SK-N-SH treated with all-trans-retinoic acid at 6 μM for 48 hours (cell line): ENCODE measurements around the gene CCT2.

Experiments used
- ATAC-seq: fragments of 200-7000 bp; cut with Tn5 transposase; 3 replicates; pipeline ENCODE4 v1.9.1; 2020; ENCODE audit warnings: mild to moderate bottlenecking, moderate library complexity
- CREB5 ChIP-seq: fragments of 250-450 bp; sonication (Bioruptor Pico); IDR thresholded peaks from 2 replicates; pipeline ENCODE4 v1.5.1; 2020; ENCODE audit warnings: low read depth, mild to moderate bottlenecking, moderate library complexity
- CSDC2 ChIP-seq: fragments of 250-450 bp; sonication (Bioruptor Pico); IDR thresholded peaks from 2 replicates; pipeline ENCODE4 v1.5.0; 2020; ENCODE audit warnings: mild to moderate bottlenecking, moderate library complexity
- ESRRG ChIP-seq: fragments of 250-450 bp; sonication (Bioruptor Pico); IDR thresholded peaks from 2 replicates; pipeline ENCODE4 v1.6.1; 2021; ENCODE audit warnings: mild to moderate bottlenecking
- GLIS3 ChIP-seq: fragments of 250-450 bp; sonication (Bioruptor Pico); IDR thresholded peaks from 2 replicates; pipeline ENCODE4 v1.5.0; 2020; ENCODE audit warnings: mild to moderate bottlenecking, moderate library complexity
- ISL1 ChIP-seq: fragments of 250-450 bp; sonication (Bioruptor Pico); IDR thresholded peaks from 2 replicates; pipeline ENCODE4 v2.1.2; 2022; ENCODE audit warnings: mild to moderate bottlenecking, moderate library complexity
- PPARA ChIP-seq: fragments of 250-450 bp; sonication (Bioruptor Pico); IDR thresholded peaks from 2 replicates; pipeline ENCODE4 v1.5.0; 2020; ENCODE audit warnings: mild to moderate bottlenecking, borderline replicate concordance
- SNAI2 ChIP-seq: fragments of 250-450 bp; sonication (Bioruptor Pico); IDR thresholded peaks from 2 replicates; pipeline ENCODE4 v1.5.0; 2020; ENCODE audit warnings: mild to moderate bottlenecking, moderate library complexity
- TCF4 ChIP-seq: fragments of 250-450 bp; sonication (Bioruptor Pico); IDR thresholded peaks from 2 replicates; pipeline ENCODE4 v1.8.0; 2021; ENCODE audit warnings: mild to moderate bottlenecking, moderate library complexity, borderline replicate concordance
- TOX ChIP-seq: fragments of 250-450 bp; sonication (Bioruptor Pico); IDR thresholded peaks from 2 replicates; pipeline ENCODE4 v1.8.0; 2021; ENCODE audit warnings: mild to moderate bottlenecking, moderate library complexity, borderline replicate concordance
- ZC3H10 ChIP-seq: fragments of 250-450 bp; sonication (Bioruptor Pico); IDR thresholded peaks from 2 replicates; pipeline ENCODE4 v1.5.1; 2021; ENCODE audit warnings: mild to moderate bottlenecking, moderate library complexity
- ZFP3 ChIP-seq: fragments of 250-450 bp; sonication (Bioruptor Pico); IDR thresholded peaks from 2 replicates; pipeline ENCODE4 v1.5.0; 2020; ENCODE audit warnings: mild to moderate bottlenecking, moderate library complexity
- ZFP30 ChIP-seq: fragments of 450-650 bp; formaldehyde crosslinking; IDR thresholded peaks from 2 replicates; pipeline ENCODE4 v1.5.0; 2022; ENCODE audit warnings: mild to moderate bottlenecking, moderate library complexity
- ZNF565 ChIP-seq: fragments of 450-650 bp; formaldehyde crosslinking; conservative IDR thresholded peaks from 2 replicates; pipeline ENCODE4 v1.5.0; 2020; ENCODE audit warnings: low read depth, mild to moderate bottlenecking, moderate library complexity
- ZNF70 ChIP-seq: fragments of 450-650 bp; formaldehyde crosslinking; IDR thresholded peaks from 2 replicates; pipeline ENCODE4 v1.5.0; 2020; ENCODE audit warnings: mild to moderate bottlenecking, moderate library complexity
- ZNF8 ChIP-seq: fragments of 450-650 bp; formaldehyde crosslinking; IDR thresholded peaks from 2 replicates; pipeline ENCODE4 v1.5.0; 2020; ENCODE audit warnings: mild to moderate bottlenecking, moderate library complexity
- TF ChIP-seq, protein P1 (sequence below): fragments of 250-450 bp; sonication (Bioruptor Pico); IDR thresholded peaks from 2 replicates; pipeline ENCODE4 v1.8.0; 2020; ENCODE audit warnings: mild to moderate bottlenecking, moderate library complexity, borderline replicate concordance
- TF ChIP-seq, protein P2 (sequence below): fragments of 250-450 bp; sonication (Bioruptor Pico); IDR thresholded peaks from 2 replicates; pipeline ENCODE4 v1.5.1; 2021; ENCODE audit warnings: mild to moderate bottlenecking, moderate library complexity
- TF ChIP-seq, protein P3 (sequence below): fragments of 250-450 bp; sonication (Bioruptor Pico); IDR thresholded peaks from 2 replicates; pipeline ENCODE4 v1.8.0; 2021; ENCODE audit warnings: low read depth, mild to moderate bottlenecking, moderate library complexity, borderline replicate concordance

The CCT2 gene

GRCh38 chr12:69570000-69570516 lies 15.2 kb upstream of the CCT2 start:
- TF ChIP-seq, protein P1, sequence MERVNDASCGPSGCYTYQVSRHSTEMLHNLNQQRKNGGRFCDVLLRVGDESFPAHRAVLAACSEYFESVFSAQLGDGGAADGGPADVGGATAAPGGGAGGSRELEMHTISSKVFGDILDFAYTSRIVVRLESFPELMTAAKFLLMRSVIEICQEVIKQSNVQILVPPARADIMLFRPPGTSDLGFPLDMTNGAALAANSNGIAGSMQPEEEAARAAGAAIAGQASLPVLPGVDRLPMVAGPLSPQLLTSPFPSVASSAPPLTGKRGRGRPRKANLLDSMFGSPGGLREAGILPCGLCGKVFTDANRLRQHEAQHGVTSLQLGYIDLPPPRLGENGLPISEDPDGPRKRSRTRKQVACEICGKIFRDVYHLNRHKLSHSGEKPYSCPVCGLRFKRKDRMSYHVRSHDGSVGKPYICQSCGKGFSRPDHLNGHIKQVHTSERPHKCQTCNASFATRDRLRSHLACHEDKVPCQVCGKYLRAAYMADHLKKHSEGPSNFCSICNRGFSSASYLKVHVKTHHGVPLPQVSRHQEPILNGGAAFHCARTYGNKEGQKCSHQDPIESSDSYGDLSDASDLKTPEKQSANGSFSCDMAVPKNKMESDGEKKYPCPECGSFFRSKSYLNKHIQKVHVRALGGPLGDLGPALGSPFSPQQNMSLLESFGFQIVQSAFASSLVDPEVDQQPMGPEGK (CRISPR knock-in tag): no peak
- TF ChIP-seq ZNF565 (CRISPR knock-in tag): no peak
- TF ChIP-seq, protein P2, sequence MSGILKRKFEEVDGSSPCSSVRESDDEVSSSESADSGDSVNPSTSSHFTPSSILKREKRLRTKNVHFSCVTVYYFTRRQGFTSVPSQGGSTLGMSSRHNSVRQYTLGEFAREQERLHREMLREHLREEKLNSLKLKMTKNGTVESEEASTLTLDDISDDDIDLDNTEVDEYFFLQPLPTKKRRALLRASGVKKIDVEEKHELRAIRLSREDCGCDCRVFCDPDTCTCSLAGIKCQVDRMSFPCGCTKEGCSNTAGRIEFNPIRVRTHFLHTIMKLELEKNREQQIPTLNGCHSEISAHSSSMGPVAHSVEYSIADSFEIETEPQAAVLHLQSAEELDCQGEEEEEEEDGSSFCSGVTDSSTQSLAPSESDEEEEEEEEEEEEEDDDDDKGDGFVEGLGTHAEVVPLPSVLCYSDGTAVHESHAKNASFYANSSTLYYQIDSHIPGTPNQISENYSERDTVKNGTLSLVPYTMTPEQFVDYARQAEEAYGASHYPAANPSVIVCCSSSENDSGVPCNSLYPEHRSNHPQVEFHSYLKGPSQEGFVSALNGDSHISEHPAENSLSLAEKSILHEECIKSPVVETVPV (CRISPR knock-in tag): no peak
- no peak for TF ChIP-seq CREB5 (CRISPR knock-in tag)
- no peak for TF ChIP-seq PPARA (CRISPR knock-in tag)
- TF ChIP-seq, protein P3, sequence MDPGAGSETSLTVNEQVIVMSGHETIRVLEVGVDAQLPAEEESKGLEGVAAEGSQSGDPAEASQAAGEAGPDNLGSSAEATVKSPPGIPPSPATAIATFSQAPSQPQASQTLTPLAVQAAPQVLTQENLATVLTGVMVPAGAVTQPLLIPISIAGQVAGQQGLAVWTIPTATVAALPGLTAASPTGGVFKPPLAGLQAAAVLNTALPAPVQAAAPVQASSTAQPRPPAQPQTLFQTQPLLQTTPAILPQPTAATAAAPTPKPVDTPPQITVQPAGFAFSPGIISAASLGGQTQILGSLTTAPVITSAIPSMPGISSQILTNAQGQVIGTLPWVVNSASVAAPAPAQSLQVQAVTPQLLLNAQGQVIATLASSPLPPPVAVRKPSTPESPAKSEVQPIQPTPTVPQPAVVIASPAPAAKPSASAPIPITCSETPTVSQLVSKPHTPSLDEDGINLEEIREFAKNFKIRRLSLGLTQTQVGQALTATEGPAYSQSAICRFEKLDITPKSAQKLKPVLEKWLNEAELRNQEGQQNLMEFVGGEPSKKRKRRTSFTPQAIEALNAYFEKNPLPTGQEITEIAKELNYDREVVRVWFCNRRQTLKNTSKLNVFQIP (CRISPR knock-in tag): no peak
- no peak for TF ChIP-seq ZFP30
- no peak for TF ChIP-seq SNAI2 (CRISPR knock-in tag)
- TF ChIP-seq CSDC2 (CRISPR knock-in tag): no peak
- peak; percentile 12; the same call in 1 of the 3 replicates for ATAC-seq

GRCh38 chr12:69570545-69571399 lies 14.5 kb upstream of the CCT2 start:
- TF ChIP-seq, protein P2 (CRISPR knock-in tag): no peak
- no peak for TF ChIP-seq ISL1 (CRISPR knock-in tag)
- TF ChIP-seq ESRRG (CRISPR knock-in tag): no peak
- peak; percentile 61; the same call in 2 of the 3 replicates for ATAC-seq

DNA sequence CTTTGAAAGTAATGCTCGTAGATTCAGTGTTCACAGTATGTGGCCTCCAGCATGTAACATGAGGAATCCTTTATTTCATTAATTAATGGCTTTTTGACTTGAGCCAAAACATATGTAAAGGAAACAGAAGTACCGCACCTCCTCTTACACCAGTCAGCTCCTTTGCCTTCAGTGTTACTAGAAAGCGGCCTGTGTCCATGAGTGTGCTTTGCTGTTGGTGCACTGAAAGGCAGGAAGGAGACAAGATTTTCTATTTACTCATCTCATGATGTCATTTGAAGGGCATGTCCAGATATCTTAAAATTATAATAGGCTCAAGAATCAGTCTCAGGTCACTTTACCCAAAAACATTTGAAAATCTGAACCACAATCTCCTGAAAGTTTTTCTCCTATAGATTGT lies 9.9 kb upstream of the CCT2 start:
- no peak for TF ChIP-seq ZNF8 (CRISPR knock-in tag)
- peak; percentile 54 for ATAC-seq

DNA sequence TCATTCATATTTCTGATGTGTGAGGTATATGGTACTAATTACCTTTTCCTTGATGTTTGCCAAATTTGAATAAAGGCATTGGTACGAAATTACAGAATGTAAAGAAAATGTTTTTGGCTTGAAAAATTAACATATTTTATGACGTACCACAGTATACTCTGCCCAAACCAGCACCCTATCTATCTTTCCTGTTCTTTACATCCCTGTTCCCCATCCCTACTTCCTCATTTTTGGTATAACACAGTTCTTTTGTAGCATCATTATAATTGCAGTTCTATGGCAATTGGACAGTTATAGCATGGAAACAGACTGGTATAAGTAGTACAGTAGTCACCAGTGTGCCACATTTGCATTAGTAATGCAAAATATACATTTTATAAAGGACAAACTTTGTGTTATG lies 7.0 kb upstream of the CCT2 start:
- no peak for ATAC-seq
- TF ChIP-seq CREB5 (CRISPR knock-in tag): no peak
- no peak for TF ChIP-seq ZNF565 (CRISPR knock-in tag)
- no peak for TF ChIP-seq ZFP30
- TF ChIP-seq ZFP3 (CRISPR knock-in tag): no peak
- no peak for TF ChIP-seq SNAI2 (CRISPR knock-in tag)
- no peak for TF ChIP-seq ZNF70 (CRISPR knock-in tag)
- no peak for TF ChIP-seq ESRRG (CRISPR knock-in tag)
- no peak for TF ChIP-seq GLIS3 (CRISPR knock-in tag)
- TF ChIP-seq, protein P2 (CRISPR knock-in tag): no peak
- TF ChIP-seq, protein P3 (CRISPR knock-in tag): no peak
- no peak for TF ChIP-seq ZC3H10 (CRISPR knock-in tag)
- no peak for TF ChIP-seq ZNF8 (CRISPR knock-in tag)
- no peak for TF ChIP-seq TCF4
- TF ChIP-seq TOX (CRISPR knock-in tag): no peak
- TF ChIP-seq, protein P1 (CRISPR knock-in tag): no peak
